ENCODE data around the gene THOC7.

THOC7 gene

GRCh38 chr3:63798949-63799348, 64.7 kb downstream of the THOC7 start:
- no peak for DNase-seq
- intact Hi-C loops (cut with DNase I) = no loop called here

GRCh38 chr3:63798544-63798943, 65.1 kb downstream of the THOC7 start:
- DNase-seq = no peak
- intact Hi-C loops (cut with DNase I) = no loop called here

- DNase-seq = no peak
- intact Hi-C loops (cut with DNase I) = no loop called here
Measured at GRCh38 chr3:63795438-63795837, 68.2 kb downstream of the THOC7 start.

GRCh38 chr3:63791974-63792373, 71.6 kb downstream of the THOC7 start:
- intact Hi-C loops (cut with DNase I) = no loop called here
- peak in 3 of 42 donors; percentile 6 to 42 (median 13) for DNase-seq

All from head of caudate nucleus (tissue), 42 donors.